ENCODE data around the gene F5.

F5 gene

DNA sequence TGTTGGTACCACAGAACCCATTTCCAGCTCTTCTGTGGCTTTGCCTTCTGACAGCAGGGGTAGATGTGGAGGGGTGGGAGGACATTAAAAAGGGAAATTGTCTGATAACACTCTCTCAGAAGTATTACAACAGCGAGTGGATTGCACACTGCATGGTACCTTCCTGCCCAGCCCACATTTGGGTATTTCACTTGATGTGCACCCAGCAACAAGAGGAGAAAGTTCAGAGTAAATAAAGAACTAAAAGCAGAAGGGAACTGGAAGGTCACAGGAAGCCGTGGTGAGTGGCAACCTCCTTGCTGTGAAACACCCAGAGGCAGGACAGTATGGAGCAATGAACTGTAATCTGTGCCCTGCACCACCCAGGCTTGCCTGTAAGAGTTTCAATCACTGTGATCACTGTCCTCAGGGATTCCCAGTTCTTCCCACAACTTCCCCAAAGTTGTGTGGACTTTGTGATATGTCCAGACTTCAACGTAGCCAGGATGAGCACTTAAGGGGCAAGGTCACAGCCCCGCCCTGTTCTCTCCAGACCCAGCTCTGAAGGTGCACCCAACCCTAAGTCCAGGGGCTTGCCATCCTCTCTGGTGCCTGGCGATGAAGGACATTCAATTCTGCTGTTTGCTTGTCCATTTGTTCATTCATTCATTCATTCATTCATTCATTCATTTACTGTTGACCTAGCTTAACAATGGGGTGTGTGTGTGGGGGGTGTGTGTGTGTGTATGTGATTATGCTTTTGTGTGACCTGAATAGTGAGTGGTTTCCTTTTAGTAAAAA is 18.7 kb upstream of the F5 start:
- Histone ChIP-seq H3K79me2 (ENCODE audit: insufficient read depth, low read length) (no peaks in the 10 kb centered on the region), H2AFZ (ENCODE audit: low read depth, low read length) (peak overlapping the region; percentile 3), H3K27ac (ENCODE audit: low read length) (peak overlapping the region; percentile 69), H4K20me1 (ENCODE audit: insufficient read depth, low read length) (no peaks in the 10 kb centered on the region), H3K9me3 (ENCODE audit: insufficient read depth, low read length, severe bottlenecking) (no peaks in the 10 kb centered on the region), H3K9ac (ENCODE audit: low read depth, low read length) (peak overlapping the region; percentile 18), H3K4me1 (ENCODE audit: insufficient read depth, low read length) (peaks cover 49% of the 10 kb centered on the region), H3K4me3 (ENCODE audit: low read depth in 1 of 2, low read length in 2 of 2) (peak overlapping the region in 1 of 2 experiments; percentile 4; a peak in 2 of 4 replicates), H3K27me3 (ENCODE audit: insufficient read depth, low read length, poor library complexity) (no peaks in the 10 kb centered on the region), H3K36me3 (ENCODE audit: insufficient read depth, low read length) (no peaks in the 10 kb centered on the region), H3K4me2 (ENCODE audit: insufficient read depth, low read length) (peak overlapping the region; percentile 49)
- ATAC-seq (ENCODE audit: insufficient read depth, low read depth) (peak; percentile 87), DNase-seq (peak; percentile 74)
- TF ChIP-seq EZH2 (IDR thresholded peaks at IDR 0.05; ENCODE audit: borderline replicate concordance, low read depth, low read length, severe bottlenecking), result no peak
- peak; percentile 34 for TF ChIP-seq CTCF (IDR thresholded peaks at IDR 0.05; ENCODE audit: borderline replicate concordance, extremely low read depth, low read length, poor library complexity, severe bottlenecking)

DNA sequence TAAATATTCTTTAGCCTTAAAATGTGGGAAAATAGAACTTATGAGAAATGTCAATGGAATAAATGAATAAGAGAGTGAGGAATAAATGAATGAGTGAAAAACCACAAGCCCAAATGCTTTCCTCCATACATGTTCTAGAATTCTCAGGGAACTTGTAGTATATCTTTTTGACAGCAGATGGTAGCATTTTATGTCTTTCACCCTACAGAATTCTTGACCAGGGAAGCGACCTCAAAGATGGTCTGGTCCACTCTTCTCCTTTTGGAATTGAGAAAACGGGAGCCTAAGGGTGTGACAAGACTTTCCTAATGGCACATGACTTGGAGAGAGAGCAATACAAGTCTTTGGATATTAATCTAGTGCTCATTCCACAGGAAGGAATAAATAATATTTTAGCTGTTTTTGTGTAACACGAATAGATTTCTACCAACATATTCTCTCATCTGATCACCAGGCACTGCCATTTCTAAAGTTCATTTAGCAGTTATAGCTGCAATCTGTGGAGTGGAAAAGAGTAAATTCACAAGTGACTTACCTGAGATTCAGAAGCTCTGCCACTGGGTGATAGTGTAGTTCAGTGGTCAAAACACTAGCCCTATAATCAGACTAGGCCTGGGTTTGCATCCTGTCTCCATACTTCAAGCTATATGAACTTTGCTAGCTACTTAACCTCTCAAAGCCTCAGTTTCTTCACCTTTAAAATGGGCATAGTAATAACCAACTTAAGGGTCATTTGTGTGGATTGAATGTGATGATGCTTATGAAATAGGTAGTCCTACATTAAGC is 15.0 kb upstream of the F5 start:
- ATAC-seq (ENCODE audit: insufficient read depth, low read depth), result no peak
- DNase-seq, result no peak
- Histone ChIP-seq H3K4me2 (ENCODE audit: insufficient read depth, low read length) (no peak overlapping the region), H3K36me3 (ENCODE audit: insufficient read depth, low read length) (no peaks in the 10 kb centered on the region), H3K27me3 (ENCODE audit: insufficient read depth, low read length, poor library complexity) (no peaks in the 10 kb centered on the region), H3K4me3 (ENCODE audit: low read depth in 1 of 2, low read length in 2 of 2) (no peak overlapping the region), H3K27ac (ENCODE audit: low read length) (peak overlapping the region; percentile 26), H3K79me2 (ENCODE audit: insufficient read depth, low read length) (no peaks in the 10 kb centered on the region), H2AFZ (ENCODE audit: low read depth, low read length) (no peak overlapping the region), H3K9me3 (ENCODE audit: insufficient read depth, low read length, severe bottlenecking) (no peaks in the 10 kb centered on the region), H3K9ac (ENCODE audit: low read depth, low read length) (no peak overlapping the region), H4K20me1 (ENCODE audit: insufficient read depth, low read length) (no peaks in the 10 kb centered on the region), H3K4me1 (ENCODE audit: insufficient read depth, low read length) (peaks cover 49% of the 10 kb centered on the region)
- no peak for TF ChIP-seq EZH2 (IDR thresholded peaks at IDR 0.05; ENCODE audit: borderline replicate concordance, low read depth, low read length, severe bottlenecking)
- peak; percentile 77 for TF ChIP-seq CTCF (IDR thresholded peaks at IDR 0.05; ENCODE audit: borderline replicate concordance, extremely low read depth, low read length, poor library complexity, severe bottlenecking)

- DNase-seq, result peak; percentile 49
Measured at GRCh38 chr1:169595764-169596711, 9.8 kb upstream of the F5 start.

More at GRCh38 chr1:169595764-169596711, 9.8 kb upstream of the F5 start:
- H3K36me3 ChIP-seq (ENCODE audit: insufficient read depth, low read length), result no peaks in the 10 kb centered on the region
- H3K9ac ChIP-seq (ENCODE audit: low read depth, low read length), result no peak overlapping the region
- H3K4me1 ChIP-seq (ENCODE audit: insufficient read depth, low read length), result peaks cover 3% of the 10 kb centered on the region; the same call in 1 of the 2 replicates
- no peaks in the 10 kb centered on the region for H4K20me1 ChIP-seq (ENCODE audit: insufficient read depth, low read length)
- peak; percentile 94 for ATAC-seq (ENCODE audit: insufficient read depth, low read depth)
- H3K9me3 ChIP-seq (ENCODE audit: insufficient read depth, low read length, severe bottlenecking), result no peaks in the 10 kb centered on the region
- no peak for TF ChIP-seq CTCF (IDR thresholded peaks at IDR 0.05; ENCODE audit: borderline replicate concordance, extremely low read depth, low read length, poor library complexity, severe bottlenecking)
- H3K27me3 ChIP-seq (ENCODE audit: insufficient read depth, low read length, poor library complexity), result no peaks in the 10 kb centered on the region
- H3K4me3 ChIP-seq (ENCODE audit: low read depth in 1 of 2, low read length in 2 of 2), result no peak overlapping the region
- no peak overlapping the region for H3K27ac ChIP-seq (ENCODE audit: low read length)
- no peak overlapping the region for H3K4me2 ChIP-seq (ENCODE audit: insufficient read depth, low read length)
- no peak overlapping the region for H2AFZ ChIP-seq (ENCODE audit: low read depth, low read length)
- no peaks in the 10 kb centered on the region for H3K79me2 ChIP-seq (ENCODE audit: insufficient read depth, low read length)
